Peyer's patch (tissue), 4 donors: Measurements from ENCODE around the gene PPM1M.

ENCODE experiments used
- CTCF ChIP-seq, 6 experiments: fragments of 450-650 bp in 4 of 6; fragments of 200-600 bp in 2 of 6; sonication (generic) in 1 of 6; IDR thresholded peaks; one replicate each; pipeline ENCODE4 v1.5.1; 2017 to 2019; ENCODE audit warnings: antibody characterized with exemption in 6 of 6, mild to moderate bottlenecking in 3 of 6, moderate library complexity in 1 of 6
- POLR2A ChIP-seq, 2 donors: fragments of 450-650 bp; IDR thresholded peaks; one replicate each; pipeline ENCODE4 v1.5.1; 2017; ENCODE audit warnings: antibody characterized with exemption in 2 of 2, mild to moderate bottlenecking in 2 of 2, moderate library complexity in 2 of 2

- peak; percentile 87 to 96 (median 92) for TF ChIP-seq CTCF (IDR thresholded peaks at IDR 0.05)
- no peak for TF ChIP-seq POLR2A (IDR thresholded peaks at IDR 0.05)
Measured at GRCh38 chr3:52231502-52232278, 13.9 kb upstream of the PPM1M start.
